IMR-90 (cell line): ENCODE results near the gene TXNDC5. TPM values are rescaled to one million over a fixed set of nuclear protein-coding genes. Genes with fewer than 3 reads are reported as not detected.

Source experiments
- ATAC-seq: fragments of 200-7000 bp; cut with Tn5 transposase; 2 replicates; pipeline ENCODE4 v1.9.1; 2020; ENCODE audit warnings: low read depth, mild to moderate bottlenecking, moderate library complexity
- BruUV-seq: library from RNA; stranded (reverse); fragments of 400-500 nt; replicated peaks from 2 replicates; lab custom pipeline; 2021; lab: Mats Ljungman, UMichigan
- CTCF ChIA-PET: fragments of 300-600 bp; formaldehyde crosslinking; extraction: SDS; loops from one replicate; lab custom pipeline; 2021; ENCODE audit warnings: antibody characterized with exemption; lab: Yijun Ruan, JAX
- POLR2A ChIA-PET: fragments of 300-600 bp; sonication (Branson Sonifier 250); formaldehyde crosslinking; loops from one replicate; lab custom pipeline; 2022; ENCODE audit warnings: antibody characterized with exemption; ENCODE audit not compliant: unreplicated experiment; lab: Charles Lee
- DNase-seq: peaks from one replicate; pipeline ENCODE4 v3.0.0; 2013
- H2AFZ ChIP-seq: replicated peaks from 2 replicates; pipeline ENCODE3; 2013; ENCODE audit warnings: low read length, mild to moderate bottlenecking; ENCODE audit not compliant: poor library complexity
- H2AK5ac ChIP-seq: 2 replicates; pipeline ENCODE4 v1.6.1; 2013; ENCODE audit warnings: low read depth, low read length, inconsistent platforms
- H2AK9ac ChIP-seq: replicated peaks from 2 replicates; pipeline ENCODE3; 2013; ENCODE audit warnings: mild to moderate bottlenecking, low read depth, low read length, moderate library complexity; ENCODE audit not compliant: poor library complexity
- H2BK120ac ChIP-seq: 2 replicates; pipeline ENCODE4 v1.6.1; 2013; ENCODE audit warnings: low read depth, low read length, inconsistent platforms
- H2BK15ac ChIP-seq: 3 replicates; pipeline ENCODE4 v1.6.1; 2013; ENCODE audit warnings: low read depth, low read length, inconsistent platforms
- H2BK20ac ChIP-seq: 2 replicates; pipeline ENCODE4 v1.6.1; 2013; ENCODE audit warnings: low read depth, mild to moderate bottlenecking, inconsistent platforms, low read length, moderate library complexity
- H2BK5ac ChIP-seq: 2 replicates; pipeline ENCODE4 v1.6.1; 2013; ENCODE audit warnings: mild to moderate bottlenecking, low read depth, low read length, inconsistent platforms; ENCODE audit not compliant: poor library complexity, severe bottlenecking
- H3K14ac ChIP-seq: replicated peaks from 2 replicates; pipeline ENCODE4 v1.6.1; 2013; ENCODE audit warnings: low read depth, low read length, inconsistent platforms
- H3K18ac ChIP-seq: 2 replicates; pipeline ENCODE4 v1.6.1; 2013; ENCODE audit warnings: low read depth, low read length, control low read depth
- H3K23ac ChIP-seq: 2 replicates; pipeline ENCODE4 v1.6.1; 2013; ENCODE audit warnings: low read depth, low read length, inconsistent platforms
- H3K27ac ChIP-seq: 2 replicates; pipeline ENCODE4 v1.5.1; 2013; ENCODE audit warnings: mild to moderate bottlenecking, control low read depth, low read length; ENCODE audit not compliant: insufficient read depth
- H3K27me3 ChIP-seq: 2 replicates; pipeline ENCODE4 v1.6.1; 2013; ENCODE audit warnings: low read length; ENCODE audit not compliant: control insufficient read depth, insufficient read depth
- H3K36me3 ChIP-seq: 2 replicates; pipeline ENCODE4 v1.6.1; 2013; ENCODE audit warnings: low read length, mixed read lengths; ENCODE audit not compliant: control insufficient read depth, insufficient read depth
- H3K4ac ChIP-seq: 2 replicates; pipeline ENCODE4 v1.6.1; 2013; ENCODE audit warnings: low read depth, low read length, inconsistent platforms
- H3K4me1 ChIP-seq: 2 replicates; pipeline ENCODE4 v1.6.1; 2013; ENCODE audit warnings: low read length, mixed read lengths; ENCODE audit not compliant: control insufficient read depth, insufficient read depth
- H3K4me2 ChIP-seq: 2 replicates; pipeline ENCODE4 v1.6.1; 2013; ENCODE audit warnings: low read depth, mild to moderate bottlenecking, control low read depth, low read length, moderate library complexity
- H3K4me3 ChIP-seq: 2 replicates; pipeline ENCODE4 v1.5.1; 2013; ENCODE audit warnings: low read depth, mild to moderate bottlenecking, control low read depth, low read length, moderate library complexity; ENCODE audit not compliant: insufficient read depth
- H3K56ac ChIP-seq: 2 replicates; pipeline ENCODE4 v1.6.1; 2013; ENCODE audit warnings: low read length, inconsistent platforms; ENCODE audit not compliant: insufficient read depth; ENCODE audit errors: extremely low read depth
- H3K79me1 ChIP-seq, 2 experiments: 2 replicates each; pipeline ENCODE4 v1.6.1; 2013; ENCODE audit warnings: low read length in 2 of 2, inconsistent platforms in 1 of 2, low read depth in 1 of 2
- H3K9ac ChIP-seq: 2 replicates; pipeline ENCODE4 v1.6.1; 2013; ENCODE audit warnings: low read depth, low read length, control low read depth
- H3K9me1 ChIP-seq: 2 replicates; pipeline ENCODE4 v1.6.1; 2013; ENCODE audit warnings: low read length, inconsistent platforms; ENCODE audit not compliant: insufficient read depth
- H3K9me3 ChIP-seq: 2 replicates; pipeline ENCODE4 v1.6.1; 2013; ENCODE audit warnings: low read length; ENCODE audit not compliant: control insufficient read depth, insufficient read depth
- H4K20me1 ChIP-seq: 2 replicates; pipeline ENCODE4 v1.6.1; 2013; ENCODE audit warnings: low read length, inconsistent platforms; ENCODE audit not compliant: insufficient read depth
- H4K5ac ChIP-seq: 2 replicates; pipeline ENCODE4 v1.6.1; 2013; ENCODE audit warnings: mild to moderate bottlenecking, low read depth, low read length, control low read depth
- H4K8ac ChIP-seq, 2 experiments: 2 replicates each; pipeline ENCODE4 v1.6.1; 2013; ENCODE audit warnings: low read depth in 2 of 2, low read length in 2 of 2, control low read depth in 1 of 2, inconsistent platforms in 1 of 2
- H4K91ac ChIP-seq: 2 replicates; pipeline ENCODE4 v1.6.1; 2013; ENCODE audit warnings: low read depth, low read length, inconsistent platforms; ENCODE audit not compliant: insufficient read depth
- BHLHE40 ChIP-seq: fragments of 150-350 bp; IDR thresholded peaks from 2 replicates; pipeline ENCODE4 v1.6.1; 2016; ENCODE audit warnings: mild to moderate bottlenecking, low read depth, low read length
- CEBPB ChIP-seq: IDR thresholded peaks from 2 replicates; pipeline ENCODE4 v1.6.1; 2012; ENCODE audit warnings: low read depth, low read length, improper control_type of control experiment
- CHD1 ChIP-seq: IDR thresholded peaks from 2 replicates; pipeline ENCODE4 v1.6.1; 2012; ENCODE audit warnings: low read depth, low read length, improper control_type of control experiment
- CTCF ChIP-seq: conservative IDR thresholded peaks from 2 replicates; pipeline ENCODE4 v1.5.1; 2012; ENCODE audit warnings: mild to moderate bottlenecking, low read depth, low read length, improper control_type of control experiment
- ELK1 ChIP-seq: fragments of 150-350 bp; IDR thresholded peaks from 2 replicates; pipeline ENCODE4 v1.6.1; 2016; ENCODE audit warnings: low read depth, mild to moderate bottlenecking, low read length, moderate library complexity, borderline replicate concordance
- FOS ChIP-seq: fragments of 150-350 bp; IDR thresholded peaks from 2 replicates; pipeline ENCODE4 v1.6.1; 2016; ENCODE audit warnings: low read depth, low read length
- MAFK ChIP-seq: IDR thresholded peaks from 2 replicates; pipeline ENCODE4 v1.6.1; 2012; ENCODE audit warnings: low read depth, low read length, improper control_type of control experiment
- MAZ ChIP-seq: IDR thresholded peaks from 2 replicates; pipeline ENCODE4 v1.6.1; 2012; ENCODE audit warnings: low read depth, mild to moderate bottlenecking, low read length, improper control_type of control experiment, moderate library complexity, borderline replicate concordance
- MXI1 ChIP-seq: IDR thresholded peaks from 2 replicates; pipeline ENCODE4 v1.6.1; 2012; ENCODE audit warnings: low read depth, mild to moderate bottlenecking, low read length, moderate library complexity, borderline replicate concordance
- NFE2L2 ChIP-seq: fragments of 150-350 bp; IDR thresholded peaks from 2 replicates; pipeline ENCODE4 v1.6.1; 2016; ENCODE audit warnings: low read depth, mild to moderate bottlenecking, low read length
- POLR2A ChIP-seq: IDR thresholded peaks from 2 replicates; pipeline ENCODE4 v1.6.1; 2012; ENCODE audit warnings: mild to moderate bottlenecking, low read depth, low read length
- RAD21 ChIP-seq: IDR thresholded peaks from 2 replicates; pipeline ENCODE4 v1.6.1; 2012; ENCODE audit warnings: low read length, improper control_type of control experiment
- RCOR1 ChIP-seq: IDR thresholded peaks from 2 replicates; pipeline ENCODE4 v1.6.1; 2012; ENCODE audit warnings: mild to moderate bottlenecking, low read length, improper control_type of control experiment; ENCODE audit not compliant: insufficient replicate concordance
- RFX5 ChIP-seq: IDR thresholded peaks from 2 replicates; pipeline ENCODE4 v1.8.0; 2012; ENCODE audit warnings: low read depth, mild to moderate bottlenecking, low read length, moderate library complexity
- SMC3 ChIP-seq: fragments of 150-350 bp; IDR thresholded peaks from 2 replicates; pipeline ENCODE4 v1.6.1; 2016; ENCODE audit warnings: low read depth, mild to moderate bottlenecking, antibody characterized with exemption, low read length, moderate library complexity
- USF2 ChIP-seq: fragments of 150-350 bp; IDR thresholded peaks from 2 replicates; pipeline ENCODE4 v1.6.1; 2017; ENCODE audit warnings: mild to moderate bottlenecking, antibody characterized with exemption, low read length, low read depth
- WGBS, 2 experiments: methylation state at CpG; one replicate each; pipeline versions ENCODE4 v1.1.5 to v1.1.7; 2013; ENCODE audit warnings: missing lambda C conversion rate in 2 of 2; ENCODE audit not compliant: insufficient read length in 1 of 2; ENCODE audit errors: extremely low coverage in 2 of 2; 5-methylcytosine and 5-hydroxymethylcytosine counted together
- dilution Hi-C: fragments of 300-500 bp; cut with HindIII; formaldehyde crosslinking; loops from one replicate; pipeline ENCODE4 v1.14.3; 2018; ENCODE audit warnings: low sequenced_read_pairs; ENCODE audit not compliant: unreplicated experiment
- in situ Hi-C: fragments of 300-500 bp; cut with MboI; formaldehyde crosslinking; loops from 3 replicates; pipeline ENCODE4 v1.14.3; 2019; ENCODE audit warnings: low sequenced_read_pairs, inconsistent platforms, mixed read lengths
- intact Hi-C: fragments of 100-400 bp; cut with micrococcal nuclease; formaldehyde crosslinking; loops from 2 replicates; pipeline ENCODE4 v1.10.0; 2022
- polyA plus RNA-seq, 3 experiments: library from polyadenylated mRNA; depleted of rRNA; stranded (reverse); fragments of >200 nt; gene quantifications; 2 replicates each; pipeline ENCODE4 v1.2.3, GENCODE V29; 2012; ENCODE audit warnings: low replicate concordance in 1 of 3
- total RNA-seq: library from RNA; depleted of rRNA; stranded (reverse); fragments of >200 nt; gene quantifications from 2 replicates; pipeline ENCODE4 v1.2.3, GENCODE V29; 2012

Gene TXNDC5
- total and polyA plus RNA-seq, 2 of the 4 experiments (the other 2 are of a cell fraction), result 274 to 439 TPM

- Histone ChIP-seq H3K36me3 (peaks cover 34% of the 10 kb centered on the region), H3K18ac (no peak overlapping the region), H2BK20ac (no peak overlapping the region), H3K9me3 (no peaks in the 10 kb centered on the region; the same call in 1 of the 2 replicates), H4K91ac (no peak overlapping the region), H2AK5ac (no peak overlapping the region), H3K9ac (no peak overlapping the region), H2AFZ (no peak overlapping the region), H2BK120ac (no peak overlapping the region), H4K5ac (no peak overlapping the region), H4K20me1 (no peaks in the 10 kb centered on the region), H3K56ac (no peak overlapping the region), H3K27me3 (no peaks in the 10 kb centered on the region), H3K79me1 (no peaks in the 10 kb centered on the region), H3K27ac (no peak overlapping the region), H3K4ac (no peak overlapping the region), H3K14ac (no peak overlapping the region), H2AK9ac (no peak overlapping the region), H2BK5ac (no peak overlapping the region), H3K4me1 (no peaks in the 10 kb centered on the region), H3K4me3 (no peak overlapping the region), H3K4me2 (no peak overlapping the region), H3K23ac (no peak overlapping the region), H4K8ac (no peak overlapping the region), H2BK15ac (no peak overlapping the region), H3K9me1 (peaks cover 7% of the 10 kb centered on the region; the same call in 1 of the 2 replicates)
- dilution Hi-C loops (no loop called here), intact Hi-C loops (no loop called here), in situ Hi-C loops (no loop called here)
- BruUV-seq, result no TSS peak
- ChIA-PET POLR2A (no interaction called here), CTCF (no interaction called here)
- DNase-seq (no peak), ATAC-seq (no peak)
- no peak for TF ChIP-seq POLR2A
- no peak for TF ChIP-seq RCOR1
- no peak for TF ChIP-seq RAD21
- no peak for TF ChIP-seq ELK1
- TF ChIP-seq BHLHE40, result no peak
- TF ChIP-seq SMC3, result no peak
- no peak for TF ChIP-seq FOS
- TF ChIP-seq RFX5, result no peak
- no peak for TF ChIP-seq CTCF
- no peak for TF ChIP-seq USF2
- TF ChIP-seq MAFK, result no peak
- no peak for TF ChIP-seq MXI1
- TF ChIP-seq MAZ, result no peak
- no peak for TF ChIP-seq CHD1
- no peak for TF ChIP-seq CEBPB
- TF ChIP-seq NFE2L2, result no peak
- no CpG with 5 or more reads among the region's 2 CpGs for WGBS, 2 experiments
Observed at GRCh38 chr6:7879043-7879442, 31.5 kb downstream of the TXNDC5 start.
